Testis (tissue), 3 donors: ENCODE measurements around the gene PACSIN3. TPM values are rescaled to one million over a fixed set of nuclear protein-coding genes. Genes with fewer than 3 reads are reported as not detected.

Experiments used
- DNase-seq: peaks from one replicate; pipeline ENCODE4 v3.0.0-alpha.2; 2019
- H3K27ac ChIP-seq, 2 donors: fragments of 200-600 bp; sonication (generic); one replicate each; pipeline ENCODE4 v1.5.1; 2019
- H3K27me3 ChIP-seq: fragments of 200-600 bp; sonication (generic); one replicate; pipeline ENCODE4 v1.5.1; 2019
- H3K36me3 ChIP-seq: fragments of 200-600 bp; sonication (generic); one replicate; pipeline ENCODE4 v1.5.1; 2017; ENCODE audit warnings: low read depth; ENCODE audit errors: missing control alignments
- H3K4me1 ChIP-seq: fragments of 200-600 bp; sonication (generic); one replicate; pipeline ENCODE4 v1.5.1; 2019
- H3K4me3 ChIP-seq, 2 donors: fragments of 200-600 bp; sonication (generic); one replicate each; pipeline ENCODE4 v1.5.1; 2017 to 2019
- H3K9me3 ChIP-seq: fragments of 200-600 bp; sonication (generic); one replicate; pipeline ENCODE4 v1.5.1; 2017
- POLR2A ChIP-seq: fragments of 450-650 bp; IDR thresholded peaks from one replicate; pipeline ENCODE4 v1.6.1; 2017; ENCODE audit warnings: antibody characterized with exemption, mild to moderate bottlenecking, moderate library complexity
- WGBS, 2 donors: methylation state at CpG; one replicate each; pipeline ENCODE4 v1.1.5; 2018; 5-methylcytosine and 5-hydroxymethylcytosine counted together
- intact Hi-C: fragments of 100-400 bp; cut with DNase I; formaldehyde crosslinking; loops from one replicate; pipeline ENCODE4 v1.15.1; 2023; ENCODE audit warnings: low total_unique reads
- polyA plus RNA-seq: library from polyadenylated mRNA; stranded (reverse); fragments of 350-450 nt; fragmentation: Illumina TruSeq; extraction: RNeasy Lipid Tissue Mini Kit (QIAGEN cat#74804); gene quantifications from one replicate; pipeline ENCODE4 v1.2.3, GENCODE V29; 2014; ENCODE audit warnings: low read depth, low replicate concordance; ENCODE audit not compliant: insufficient read depth
- total RNA-seq, 2 donors: library from RNA; depleted of rRNA; stranded (reverse); fragments of >200 nt; gene quantifications; one replicate each; pipeline ENCODE4 v1.2.3, GENCODE V29; 2016
- TF ChIP-seq, protein P1 (sequence below), 3 experiments: fragments of 450-650 bp in 2 of 3; fragments of 200-600 bp in 1 of 3; sonication (generic) in 1 of 3; IDR thresholded peaks; one replicate each; pipeline ENCODE4 v1.5.1; 2016 to 2019; ENCODE audit warnings: antibody characterized with exemption in 3 of 3, mild to moderate bottlenecking in 2 of 3, moderate library complexity in 1 of 3

PACSIN3 gene
- total and polyA plus RNA-seq, 3 donors from 2014 or later, result 10.8 to 12.0 (median 11.0) TPM

DNA sequence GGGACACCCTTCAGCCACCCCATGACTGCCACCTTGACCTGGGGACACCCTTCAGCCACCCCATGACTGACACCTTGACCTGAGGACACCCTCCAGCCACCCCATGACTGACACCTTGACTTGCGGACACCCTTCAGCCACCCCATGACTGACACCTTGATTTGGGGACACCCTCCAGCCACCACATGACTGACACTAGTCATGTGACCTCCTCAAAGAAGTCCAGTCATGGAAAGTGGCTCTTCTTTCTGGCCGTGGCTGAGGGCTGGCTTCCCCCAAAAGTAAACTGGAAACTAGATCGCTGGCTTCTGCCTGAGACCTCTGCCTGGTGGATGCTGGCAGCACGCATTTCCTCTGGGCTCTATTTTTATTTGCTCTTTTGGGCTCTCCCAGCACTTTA lies 38.0 kb downstream of the PACSIN3 start:
- Histone ChIP-seq H3K4me3 (no peak overlapping the region), H3K9me3 (no peaks in the 10 kb centered on the region), H3K4me1 (peaks cover 6% of the 10 kb centered on the region), H3K36me3 (no peaks in the 10 kb centered on the region), H3K27ac (no peak overlapping the region), H3K27me3 (no peaks in the 10 kb centered on the region)
- WGBS, 2 donors, result 97% methylated on average over 4 of the region's 4 CpGs
- TF ChIP-seq POLR2A, result no peak
- TF ChIP-seq, protein P1, sequence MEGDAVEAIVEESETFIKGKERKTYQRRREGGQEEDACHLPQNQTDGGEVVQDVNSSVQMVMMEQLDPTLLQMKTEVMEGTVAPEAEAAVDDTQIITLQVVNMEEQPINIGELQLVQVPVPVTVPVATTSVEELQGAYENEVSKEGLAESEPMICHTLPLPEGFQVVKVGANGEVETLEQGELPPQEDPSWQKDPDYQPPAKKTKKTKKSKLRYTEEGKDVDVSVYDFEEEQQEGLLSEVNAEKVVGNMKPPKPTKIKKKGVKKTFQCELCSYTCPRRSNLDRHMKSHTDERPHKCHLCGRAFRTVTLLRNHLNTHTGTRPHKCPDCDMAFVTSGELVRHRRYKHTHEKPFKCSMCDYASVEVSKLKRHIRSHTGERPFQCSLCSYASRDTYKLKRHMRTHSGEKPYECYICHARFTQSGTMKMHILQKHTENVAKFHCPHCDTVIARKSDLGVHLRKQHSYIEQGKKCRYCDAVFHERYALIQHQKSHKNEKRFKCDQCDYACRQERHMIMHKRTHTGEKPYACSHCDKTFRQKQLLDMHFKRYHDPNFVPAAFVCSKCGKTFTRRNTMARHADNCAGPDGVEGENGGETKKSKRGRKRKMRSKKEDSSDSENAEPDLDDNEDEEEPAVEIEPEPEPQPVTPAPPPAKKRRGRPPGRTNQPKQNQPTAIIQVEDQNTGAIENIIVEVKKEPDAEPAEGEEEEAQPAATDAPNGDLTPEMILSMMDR (IDR thresholded peaks at IDR 0.05), result no peak
- intact Hi-C loops, result no loop called here
- no peak for DNase-seq

- 97 to 100% methylated on average over 7 of the region's 7 CpGs for WGBS, 2 donors
- no peak for DNase-seq
- TF ChIP-seq POLR2A, result no peak
- TF ChIP-seq, protein P1 (IDR thresholded peaks at IDR 0.05), result no peak
These were observed 38.6 kb downstream of the PACSIN3 start for GRCh38 chr11:47147681-47148080.

DNA sequence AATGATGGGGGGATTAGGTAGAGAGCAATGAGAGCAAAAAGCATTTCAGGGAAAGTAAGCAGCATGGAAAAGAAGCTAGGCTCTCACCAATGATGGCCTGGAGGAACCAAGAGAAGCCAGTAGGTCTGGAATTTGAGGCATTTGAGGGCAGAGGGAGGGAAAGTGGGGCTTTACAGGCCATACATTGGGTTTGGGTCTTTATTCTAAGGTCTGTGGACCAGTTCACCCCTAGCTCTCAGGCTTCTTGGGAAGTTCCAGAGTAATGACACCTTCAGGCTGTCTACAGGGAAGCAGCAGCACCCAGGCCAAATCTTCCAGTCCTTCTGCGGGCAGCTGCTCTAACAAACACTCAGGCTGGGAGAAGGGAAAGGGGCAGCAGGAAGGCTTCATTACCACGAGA lies 39.0 kb downstream of the PACSIN3 start:
- no peaks in the 10 kb centered on the region for H3K27me3 ChIP-seq
- no peak overlapping the region for H3K4me3 ChIP-seq
- intact Hi-C loops, result no loop called here
- no peaks in the 10 kb centered on the region for H3K36me3 ChIP-seq
- H3K4me1 ChIP-seq, result peaks cover 4% of the 10 kb centered on the region
- TF ChIP-seq, protein P1 (IDR thresholded peaks at IDR 0.05), result no peak
- TF ChIP-seq POLR2A, result no peak
- H3K9me3 ChIP-seq, result no peaks in the 10 kb centered on the region
- WGBS, 2 donors, result 89 to 94% methylated on average over 2 of the region's 2 CpGs
- DNase-seq, result no peak
- no peak overlapping the region for H3K27ac ChIP-seq

More at GRCh38 chr11:47147681-47148080, 38.6 kb downstream of the PACSIN3 start:
- intact Hi-C loops, result no loop called here
- Histone ChIP-seq H3K27me3 (no peaks in the 10 kb centered on the region), H3K4me1 (peaks cover 5% of the 10 kb centered on the region), H3K36me3 (no peaks in the 10 kb centered on the region), H3K9me3 (no peaks in the 10 kb centered on the region), H3K27ac (no peak overlapping the region), H3K4me3 (no peak overlapping the region)

GRCh38 chr11:47144541-47144940 lies 41.7 kb downstream of the PACSIN3 start:
- intact Hi-C loops, result no loop called here
- peaks cover 4% of the 10 kb centered on the region for H3K4me1 ChIP-seq
- no peaks in the 10 kb centered on the region for H3K36me3 ChIP-seq
- 79 to 96% methylated on average over 3 of the region's 3 CpGs for WGBS, 2 donors
- DNase-seq, result no peak
- H3K9me3 ChIP-seq, result no peaks in the 10 kb centered on the region
- TF ChIP-seq, protein P1 (IDR thresholded peaks at IDR 0.05), result no peak
- TF ChIP-seq POLR2A, result no peak
- no peaks in the 10 kb centered on the region for H3K27me3 ChIP-seq
- no peak overlapping the region for H3K27ac ChIP-seq
- no peak overlapping the region for H3K4me3 ChIP-seq

DNA sequence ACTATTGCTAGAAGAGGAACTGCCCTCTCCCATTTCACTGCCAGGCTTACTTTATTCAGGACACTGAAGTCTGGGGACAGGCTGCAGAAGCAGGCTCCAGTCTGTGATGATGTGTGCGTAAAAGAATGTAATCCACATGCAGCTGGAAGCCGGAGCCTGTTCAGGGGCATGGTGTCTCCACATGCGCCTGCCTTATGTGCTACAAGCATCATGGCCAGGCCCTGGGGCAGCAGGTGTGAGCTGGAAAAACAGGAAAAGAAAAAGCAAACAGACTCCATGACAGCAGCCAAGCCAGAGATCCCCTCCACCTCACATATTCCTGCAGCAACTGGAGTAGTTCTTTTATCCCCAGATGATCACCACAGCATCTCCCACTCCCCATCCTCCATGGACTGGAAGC lies 42.9 kb downstream of the PACSIN3 start:
- Histone ChIP-seq H3K36me3 (no peaks in the 10 kb centered on the region), H3K27me3 (no peaks in the 10 kb centered on the region), H3K4me3 (no peak overlapping the region), H3K4me1 (peaks cover 4% of the 10 kb centered on the region), H3K27ac (no peak overlapping the region), H3K9me3 (no peaks in the 10 kb centered on the region)
- TF ChIP-seq POLR2A, result no peak
- TF ChIP-seq, protein P1 (IDR thresholded peaks at IDR 0.05), result no peak
- 31 to 34% methylated on average over 2 to 3 of the region's 3 CpGs for WGBS, 2 donors
- intact Hi-C loops, result no loop called here
- no peak for DNase-seq
